T follicular helper cell (primary cell): ENCODE results near the gene HPSE2.
"Not testable (repeated sequence)": the region's sequence is repeated elsewhere in the genome, so short reads cannot be mapped to it uniquely, and the experiment has no call there.

ENCODE experiments used
- DNase-seq: peaks from one replicate; pipeline ENCODE4 v3.0.0-alpha.2; 2020; ENCODE audit warnings: low read depth

HPSE2 gene

DNA sequence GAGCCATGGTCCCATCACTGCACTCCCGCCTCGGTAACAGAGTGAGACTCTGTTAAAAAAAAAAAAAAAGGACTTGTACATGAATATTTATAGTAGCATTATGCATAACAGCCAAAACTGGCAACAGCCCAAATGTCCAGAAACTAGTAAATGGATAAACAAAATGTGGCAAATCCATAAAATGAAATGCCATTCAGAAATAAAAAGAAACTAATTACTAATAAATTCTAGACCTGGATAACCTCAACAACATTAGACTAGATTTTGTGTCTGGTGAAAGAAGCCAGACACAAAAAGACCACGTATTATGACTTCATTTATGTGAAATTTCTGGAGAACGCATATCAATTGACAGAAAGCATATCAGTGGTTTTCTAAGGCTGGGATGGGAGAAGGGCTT lies 74.5 kb downstream of the HPSE2 start:
- no peak for DNase-seq

DNA sequence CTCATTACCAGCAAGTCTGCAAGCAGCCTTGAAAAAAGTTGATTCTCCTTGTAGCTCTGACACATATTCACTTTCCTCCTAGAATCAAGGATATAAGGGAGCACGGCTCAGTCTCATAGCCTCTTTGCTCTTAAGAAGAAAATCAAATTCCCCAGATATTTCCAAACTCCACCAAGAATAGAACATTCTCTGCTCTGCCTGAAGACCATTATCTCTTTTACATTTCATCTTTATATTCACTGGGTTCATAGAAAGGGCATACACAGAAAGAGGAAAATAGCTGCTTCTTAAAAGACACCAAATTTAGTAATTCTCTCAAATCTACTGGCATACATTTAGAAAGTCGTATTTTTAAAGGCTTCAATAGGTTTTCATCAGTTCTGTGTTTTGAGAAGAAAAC lies 92.0 kb downstream of the HPSE2 start:
- DNase-seq, result no peak

DNA sequence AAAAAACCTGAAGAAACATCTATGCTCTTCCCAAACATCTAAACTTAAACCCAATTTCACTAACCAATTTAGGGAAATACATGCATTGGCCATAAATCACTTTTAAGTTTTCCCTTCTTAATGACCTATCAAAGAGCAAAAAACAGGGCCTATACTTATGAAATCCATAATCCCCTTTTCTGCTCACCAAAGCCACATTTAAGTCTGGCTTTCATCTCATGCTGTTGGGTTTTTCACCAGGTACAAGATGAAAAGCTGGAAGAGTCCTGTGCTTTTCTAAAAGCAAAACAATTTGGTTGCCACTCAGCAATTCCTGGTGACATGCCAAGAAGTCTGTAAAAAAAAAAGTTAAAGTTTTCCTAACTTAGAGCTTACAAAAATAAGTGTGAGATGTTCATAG lies 92.6 kb downstream of the HPSE2 start:
- no peak for DNase-seq

DNA sequence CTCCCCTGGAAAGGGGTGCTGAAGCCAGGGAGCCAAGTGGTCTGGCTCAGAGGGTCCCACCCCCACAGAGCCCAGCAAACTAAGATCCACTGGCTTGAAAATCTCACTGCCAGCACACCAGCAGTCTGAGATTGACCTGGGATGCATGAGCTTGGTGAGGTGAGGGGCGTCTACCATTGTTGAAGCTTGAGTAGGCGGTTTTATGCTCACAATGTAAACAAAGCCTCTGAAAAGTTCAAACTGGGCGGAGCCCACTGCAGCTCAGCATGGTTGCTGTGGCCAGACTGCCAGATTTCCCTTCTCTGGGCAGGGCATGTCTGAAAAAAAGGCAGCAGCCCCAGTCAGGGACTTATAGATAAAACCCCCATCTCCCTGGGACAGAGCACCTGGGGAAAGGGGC lies 102.8 kb downstream of the HPSE2 start:
- DNase-seq, result not testable (repeated sequence)

DNA sequence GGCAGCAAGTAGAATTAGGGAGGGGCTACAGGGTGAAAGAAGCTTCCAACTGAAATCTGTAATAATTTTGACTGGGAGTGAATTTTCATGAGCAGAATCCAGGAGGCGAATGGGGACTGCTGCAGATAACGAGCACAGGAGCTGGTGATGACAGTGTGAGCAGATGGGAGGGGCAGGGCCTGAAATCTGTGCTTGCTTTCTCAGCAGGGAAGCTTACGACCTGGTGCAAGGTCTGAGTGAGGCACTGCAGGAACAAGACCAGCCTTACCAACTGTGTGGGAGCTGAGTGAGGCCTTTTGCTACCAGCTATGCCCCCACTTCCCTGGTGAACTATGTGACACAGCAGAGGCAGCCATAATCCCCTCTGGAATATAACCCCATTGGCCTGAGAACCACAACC lies 109.8 kb downstream of the HPSE2 start:
- DNase-seq, result no peak

DNA sequence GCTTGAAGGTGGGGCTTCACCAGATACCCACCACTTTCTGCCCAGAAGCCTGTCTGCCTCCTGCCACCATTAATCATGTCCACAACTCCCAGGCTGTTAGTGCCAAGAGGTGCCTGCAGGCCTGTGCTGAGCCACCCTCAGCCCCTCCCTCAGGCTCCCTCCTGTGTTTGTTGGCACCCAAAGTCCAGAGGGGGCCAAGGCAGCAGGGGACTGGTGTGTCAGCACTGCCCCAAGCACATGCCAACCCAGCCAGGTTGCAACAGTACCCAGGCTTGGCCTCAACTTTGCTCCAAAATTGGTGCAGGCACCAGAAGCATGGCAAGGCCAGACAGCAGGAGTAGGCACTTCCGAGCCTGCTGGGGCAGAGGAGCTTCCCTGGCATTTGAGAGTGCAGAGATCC lies 111.3 kb downstream of the HPSE2 start:
- no peak for DNase-seq

DNA sequence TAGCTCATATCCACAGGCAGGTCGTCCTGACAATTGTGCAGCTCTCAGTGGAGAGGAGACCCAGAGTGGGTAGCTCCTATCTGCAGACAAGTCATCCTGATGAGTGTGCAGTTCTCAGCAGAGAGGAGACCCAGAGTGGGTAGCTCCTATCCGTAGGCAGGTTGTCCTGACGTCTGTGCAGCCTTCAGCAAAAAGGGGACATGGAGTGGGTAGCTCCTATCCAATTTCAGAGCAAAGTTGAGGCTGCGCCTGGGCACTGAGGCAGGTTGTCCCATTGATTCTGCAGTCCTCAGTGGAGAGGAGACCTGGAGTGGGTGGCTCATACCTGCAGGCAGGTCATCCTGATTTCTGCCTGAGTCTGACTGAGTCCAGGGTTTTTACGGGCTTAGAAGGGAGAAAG lies 111.8 kb downstream of the HPSE2 start:
- no peak for DNase-seq

DNA sequence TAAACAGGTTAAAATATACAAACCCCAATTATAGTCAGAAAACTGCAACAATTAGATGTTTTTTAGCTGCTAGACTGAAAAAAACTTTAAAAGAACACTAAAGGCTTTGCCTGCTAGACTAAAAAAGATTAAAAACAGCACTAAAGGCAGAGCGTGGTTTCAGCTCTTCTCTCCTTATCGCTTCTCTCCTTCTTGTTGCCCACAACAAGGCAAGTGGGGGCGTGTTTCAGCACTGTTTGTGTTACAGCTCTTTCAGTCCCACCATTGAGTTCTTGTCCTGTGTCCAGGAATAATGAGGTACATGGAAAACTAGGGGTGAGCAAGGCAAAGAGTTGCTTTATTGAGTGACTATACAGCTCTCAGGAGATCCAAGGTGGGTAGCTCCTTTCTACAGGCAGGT lies 112.3 kb downstream of the HPSE2 start:
- DNase-seq, result no peak

DNA sequence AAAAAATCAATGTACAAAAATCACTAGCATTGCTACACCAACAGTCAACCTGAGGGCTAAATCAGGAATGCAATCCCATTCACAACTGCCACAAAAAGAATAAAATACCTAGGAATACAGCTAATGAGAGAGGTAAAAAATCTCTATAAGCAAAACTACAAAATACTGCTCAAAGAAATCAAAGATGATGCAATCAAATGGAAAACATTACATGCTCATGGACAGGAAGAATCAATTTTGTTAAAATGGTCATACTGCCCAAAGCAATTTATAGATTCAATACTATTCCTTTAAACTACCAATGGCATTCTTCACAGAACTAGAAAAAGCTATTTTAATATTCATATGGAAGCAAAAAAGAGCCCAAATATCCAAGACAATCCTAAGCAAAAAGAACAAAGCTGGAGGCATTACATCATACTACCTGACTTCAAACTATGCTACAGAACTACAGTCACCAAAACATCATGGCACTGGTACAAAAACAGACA lies 116.3 kb downstream of the HPSE2 start:
- no peak for DNase-seq

DNA sequence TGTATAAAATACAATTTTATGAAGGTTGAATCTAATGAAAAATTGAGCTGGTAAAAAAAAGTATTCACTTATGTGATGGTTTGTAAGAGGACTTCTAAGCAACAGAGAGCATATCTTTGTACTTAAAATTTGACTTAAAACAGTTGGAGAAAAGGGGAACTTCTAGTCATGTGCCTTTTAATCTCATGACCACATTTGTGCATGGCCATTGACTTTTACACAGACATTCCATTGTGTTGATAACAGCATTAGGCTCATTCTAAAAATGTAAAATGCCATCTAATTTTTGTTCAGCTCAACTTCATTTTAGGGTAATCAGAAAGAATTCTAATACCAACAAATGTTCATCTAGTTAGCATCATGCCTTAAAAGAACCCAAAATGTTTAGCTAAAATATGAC lies 119.9 kb downstream of the HPSE2 start:
- no peak for DNase-seq

DNA sequence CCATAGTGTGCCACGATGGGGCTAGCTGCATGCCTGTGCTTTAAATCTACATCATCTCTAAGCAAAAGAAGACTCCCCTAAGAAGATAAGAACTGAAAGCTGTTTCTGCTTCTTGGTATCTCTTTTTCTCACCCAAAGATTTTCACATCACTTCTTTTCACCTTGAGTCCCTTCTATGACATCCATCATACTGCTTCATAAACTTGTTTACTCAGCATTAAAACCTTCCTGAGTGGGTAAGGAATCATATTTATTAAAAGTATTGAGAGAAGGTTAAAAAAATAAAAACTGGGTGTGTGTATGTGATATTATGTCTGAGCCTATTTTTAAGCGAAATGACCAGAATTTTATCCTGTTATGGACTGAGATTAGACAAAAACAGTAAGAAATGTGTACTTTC lies 150.3 kb downstream of the HPSE2 start:
- DNase-seq, result no peak

DNA sequence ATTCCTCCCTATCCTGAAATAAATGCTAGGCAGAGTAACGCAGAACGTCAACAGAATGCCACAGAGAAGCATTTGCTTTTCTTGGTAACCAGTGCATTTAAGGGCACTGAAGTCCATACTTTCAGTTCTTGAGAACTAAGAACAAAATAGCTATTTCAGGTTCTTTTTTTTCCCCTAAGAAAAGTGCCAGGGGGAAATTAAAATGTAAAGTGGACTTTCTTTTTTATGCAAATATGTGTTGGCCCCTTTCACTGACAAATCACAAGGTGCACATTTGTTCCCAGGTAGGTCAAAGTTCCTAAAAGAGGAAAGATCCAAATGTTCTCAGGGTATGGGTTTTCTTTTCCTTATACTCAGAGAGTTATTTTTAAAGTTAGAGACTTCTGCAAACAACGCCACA lies 151.5 kb downstream of the HPSE2 start:
- DNase-seq, result no peak

DNA sequence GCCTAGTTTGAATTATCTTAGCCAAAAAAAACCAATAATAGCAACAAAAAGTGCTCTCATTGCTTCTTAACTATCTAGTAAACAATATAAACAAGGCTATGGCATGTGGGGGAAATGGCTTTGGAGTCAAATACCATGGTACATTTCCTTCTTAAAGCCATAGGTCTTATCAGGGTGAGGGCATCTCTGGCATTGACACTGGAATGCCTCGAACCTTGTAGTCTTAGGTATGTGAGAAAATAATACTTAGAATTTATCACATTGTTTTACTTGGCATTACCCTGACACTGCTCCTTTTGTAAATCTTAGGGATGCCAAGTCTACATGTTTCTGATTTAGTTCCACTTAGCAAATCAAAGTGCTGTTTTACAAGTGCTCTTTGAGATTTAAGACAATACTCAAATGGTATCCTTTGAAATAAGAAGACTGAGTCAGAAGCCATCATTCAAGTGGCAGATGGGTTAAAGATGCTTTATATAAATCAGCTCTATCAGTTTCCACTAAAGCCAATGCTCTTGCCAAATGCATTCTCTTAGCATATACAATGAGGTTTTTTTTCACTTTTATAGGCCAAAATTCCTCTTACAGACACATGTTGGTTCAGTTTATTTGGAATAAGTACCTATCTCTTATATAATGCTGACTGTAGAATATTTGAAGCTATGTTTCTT lies 155.2 kb downstream of the HPSE2 start:
- no peak for DNase-seq

DNA sequence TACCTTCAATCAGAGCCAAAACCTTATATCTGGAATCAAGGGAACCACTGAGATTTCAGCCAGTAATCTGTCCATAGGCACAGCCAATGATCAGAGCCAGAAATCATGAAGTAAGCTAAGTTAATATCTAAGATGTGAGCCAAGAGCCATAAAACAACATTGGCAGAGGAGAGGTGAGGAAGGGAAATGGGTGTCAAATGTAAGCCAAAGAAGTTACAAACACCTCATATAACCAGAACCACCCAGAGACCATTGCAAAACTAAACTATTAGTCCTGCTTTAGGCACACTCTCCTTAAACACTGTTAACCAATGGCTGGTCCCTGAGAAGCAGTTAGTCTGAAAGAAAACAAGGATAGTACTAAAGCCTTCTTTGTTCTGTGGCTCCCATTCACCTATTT lies 173.1 kb downstream of the HPSE2 start:
- no peak for DNase-seq

DNA sequence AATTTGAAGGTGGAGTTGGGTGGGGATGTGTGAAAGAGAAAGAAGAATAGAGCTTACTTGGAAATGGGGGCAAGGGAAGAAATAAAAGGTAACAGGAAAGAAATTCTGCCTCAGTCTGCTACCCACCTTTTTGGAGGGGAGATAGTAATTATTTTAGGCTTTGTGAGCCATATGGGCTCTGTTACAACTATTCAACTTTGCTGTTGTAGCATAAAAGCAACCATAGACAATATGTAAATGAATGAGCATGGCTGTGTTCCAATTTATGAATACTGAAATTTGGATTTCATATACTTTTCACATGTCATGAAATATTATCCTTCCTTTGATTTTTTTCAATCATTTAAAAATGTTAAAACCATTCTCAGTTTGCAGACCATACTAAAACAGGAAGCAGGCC lies 176.9 kb downstream of the HPSE2 start:
- DNase-seq, result no peak

DNA sequence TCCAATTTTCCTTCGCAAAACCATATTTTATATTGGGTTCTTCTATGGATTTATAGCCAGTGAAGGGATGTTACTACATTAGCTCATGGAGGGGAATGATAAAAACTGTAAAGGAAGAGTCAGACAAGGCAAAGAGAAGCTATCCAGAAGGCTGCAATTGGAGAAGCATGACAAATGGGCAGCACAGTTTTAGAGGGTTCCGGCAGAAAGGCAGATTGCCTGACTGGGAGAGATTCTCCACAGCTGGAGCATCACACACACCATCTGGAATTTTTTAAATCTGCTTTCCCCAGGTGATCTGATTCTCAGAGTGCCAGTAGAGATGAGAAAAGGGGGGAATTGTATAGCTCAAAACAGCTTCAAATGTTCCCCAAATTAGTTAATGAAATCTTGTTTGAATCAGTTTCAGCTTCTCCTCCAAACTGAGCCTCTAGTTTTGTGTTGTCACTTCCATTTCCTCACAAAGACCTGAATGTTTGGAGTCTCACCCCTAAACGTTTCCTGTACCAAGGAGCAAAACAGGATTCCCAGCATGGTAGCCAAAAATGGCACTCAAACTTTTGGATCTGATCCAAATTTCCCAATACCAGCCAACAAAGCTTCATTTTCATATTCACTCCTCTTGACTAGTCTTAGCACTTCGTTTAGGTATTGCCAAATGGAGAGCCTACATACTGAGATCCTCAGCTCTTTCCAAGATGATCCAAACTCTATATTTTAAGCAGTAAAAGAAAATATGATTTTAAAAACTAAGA lies 177.5 kb downstream of the HPSE2 start:
- DNase-seq, result no peak

DNA sequence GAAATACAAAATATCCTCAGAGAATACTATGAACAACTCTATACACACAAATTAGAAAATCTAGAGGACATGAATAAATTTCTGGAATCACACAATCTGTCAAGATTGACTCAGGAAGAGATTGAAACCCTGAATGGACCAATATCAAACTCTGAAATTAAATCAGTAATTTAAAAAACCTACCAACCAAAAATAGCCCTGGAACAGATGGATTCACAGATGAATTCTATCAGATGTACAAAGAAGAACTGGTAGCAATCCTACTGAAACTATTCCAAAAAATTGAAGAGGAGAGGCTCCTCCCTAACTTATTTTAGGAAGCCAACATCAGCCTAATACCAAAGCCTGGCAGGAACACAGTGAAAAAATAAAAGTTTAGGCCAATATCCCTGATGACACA lies 190.0 kb downstream of the HPSE2 start:
- DNase-seq, result no peak

DNA sequence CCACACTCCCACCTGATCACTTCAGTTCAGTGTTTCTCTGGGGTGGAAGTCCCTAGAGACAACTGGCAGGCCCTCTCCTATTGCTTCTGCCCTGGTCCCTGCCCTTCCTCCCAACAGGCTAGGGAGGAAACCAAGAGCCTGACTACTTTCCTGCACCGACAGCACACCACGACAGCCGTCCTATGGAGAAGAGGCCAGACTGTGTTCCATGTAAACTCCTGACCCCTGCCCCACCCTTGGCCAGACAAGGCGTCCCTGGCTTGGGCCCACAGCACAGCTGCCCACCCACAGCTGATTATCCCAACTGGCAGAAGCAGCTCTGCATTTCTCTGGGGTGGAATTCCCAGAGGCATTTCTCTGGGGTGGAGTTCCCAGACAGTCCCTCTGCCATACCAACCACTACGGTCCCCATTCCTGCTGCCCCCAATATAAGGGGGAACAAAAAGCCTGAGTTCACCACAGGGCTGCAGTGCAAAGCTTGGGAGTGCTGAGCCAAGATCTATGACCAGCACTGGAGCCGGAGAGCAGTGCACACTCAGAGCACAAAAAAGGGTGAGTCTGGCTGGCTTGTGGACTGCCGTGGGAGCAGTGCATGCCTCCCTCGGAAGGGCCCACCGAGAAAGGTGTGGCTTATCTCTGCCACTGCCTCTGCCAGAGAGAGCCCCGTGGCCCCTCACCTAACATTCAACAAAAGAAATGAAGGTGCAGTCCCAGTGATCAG lies 193.4 kb downstream of the HPSE2 start:
- DNase-seq, result no peak

DNA sequence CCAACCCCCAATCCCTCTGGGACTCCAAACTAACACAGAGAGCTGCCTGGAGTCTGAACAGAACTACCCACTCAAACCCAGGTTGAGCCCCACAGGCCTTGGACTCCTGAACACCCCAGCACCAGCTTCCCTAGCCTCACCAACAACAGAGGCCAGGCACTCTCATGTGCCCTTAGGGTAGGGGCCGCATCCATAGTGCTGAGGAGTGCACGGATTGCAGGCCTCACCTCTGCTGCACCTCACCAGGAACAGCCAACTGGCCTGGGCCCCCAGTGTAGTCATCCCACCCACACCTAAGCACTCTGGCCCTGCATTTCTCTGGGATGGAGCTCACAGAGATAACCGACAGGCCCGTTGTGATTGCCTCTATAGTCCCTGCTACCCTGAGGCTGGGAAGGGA lies 194.2 kb downstream of the HPSE2 start:
- DNase-seq, result no peak

DNA sequence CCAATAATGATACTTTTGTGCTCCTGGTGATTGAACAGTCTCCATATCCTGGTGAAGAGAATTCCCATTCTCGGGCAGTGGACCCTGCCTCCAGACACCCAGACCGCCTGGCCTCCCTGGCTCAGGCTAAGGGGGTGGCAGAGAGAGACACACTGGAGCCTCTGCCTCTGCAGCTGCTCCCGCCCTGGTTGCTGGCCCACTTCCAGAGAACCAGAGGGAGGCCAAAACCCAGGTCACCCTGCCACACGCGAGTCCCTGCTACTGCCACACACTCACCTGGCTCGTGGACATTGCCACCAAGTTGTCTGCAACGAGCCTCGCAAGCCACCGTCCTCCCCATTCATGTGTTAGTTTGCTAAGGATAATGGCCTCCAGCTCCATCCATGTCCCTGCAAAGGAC lies 221.8 kb downstream of the HPSE2 start:
- DNase-seq, result no peak

DNA sequence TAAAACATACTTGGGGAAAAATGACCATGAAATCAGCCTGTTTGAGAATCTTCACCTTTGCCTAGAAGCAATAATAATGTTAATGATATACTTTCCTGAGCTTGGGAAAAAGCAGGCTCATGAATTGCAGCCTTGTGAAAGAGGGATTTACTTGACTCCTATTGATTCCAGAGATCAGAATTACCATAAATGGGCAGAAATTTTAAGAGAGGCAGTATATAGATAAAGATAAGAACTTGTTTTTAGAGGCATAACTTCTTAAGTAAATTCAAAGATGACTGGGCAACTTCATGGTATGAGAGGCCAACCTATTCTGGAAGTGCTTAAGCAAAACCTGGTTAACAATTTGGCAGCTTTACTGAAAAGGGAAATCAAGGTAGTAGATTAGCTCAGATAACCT lies 225.4 kb downstream of the HPSE2 start:
- no peak for DNase-seq

DNA sequence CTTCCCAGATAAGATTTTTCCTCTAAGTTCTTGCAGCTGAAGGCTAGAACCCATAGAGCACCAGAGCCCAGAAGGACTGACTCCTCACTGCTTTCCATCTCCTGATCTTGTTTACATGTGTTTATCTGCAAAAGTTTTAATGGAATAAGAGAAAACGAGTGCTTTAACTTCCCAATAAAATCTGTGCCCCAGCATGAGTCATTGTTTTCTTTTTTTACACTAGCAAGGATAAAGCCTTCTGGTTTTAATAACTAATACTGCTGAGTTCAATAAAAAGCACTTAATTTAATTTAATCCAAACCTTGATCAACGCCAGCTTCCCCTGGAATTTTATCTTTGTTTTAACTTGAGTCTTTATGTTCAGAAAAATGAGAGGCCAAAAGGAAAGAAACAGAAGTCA lies 227.6 kb downstream of the HPSE2 start:
- DNase-seq, result no peak

DNA sequence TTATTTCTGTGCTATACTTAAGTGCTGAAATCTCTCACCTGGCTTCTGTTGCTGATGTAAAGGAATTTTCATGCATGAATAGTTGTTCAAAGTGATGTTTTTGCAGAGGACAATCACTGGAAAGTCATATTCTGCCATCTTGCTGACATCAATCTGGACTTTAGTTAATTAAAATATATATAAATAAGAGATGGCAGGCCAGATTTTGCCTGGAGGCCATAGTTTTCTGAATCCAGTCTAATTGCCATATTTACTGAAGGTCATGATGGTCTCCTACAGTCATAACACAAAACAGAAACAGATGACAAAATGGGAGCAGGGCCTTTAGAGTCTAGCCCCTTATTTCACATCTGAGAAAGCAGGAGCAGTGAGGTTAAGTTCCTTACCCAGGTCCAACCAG lies 228.2 kb downstream of the HPSE2 start:
- no peak for DNase-seq
